ENCODE measurements around the gene KRTAP5-9.
"Not testable (repeated sequence)": the region's sequence is repeated elsewhere in the genome, so short reads cannot be mapped to it uniquely, and the experiment has no call there.

Gene KRTAP5-9

GRCh38 chr11:71588314-71588713, 40.1 kb downstream of the KRTAP5-9 start:
- DNase-seq, result not testable (repeated sequence)

DNA sequence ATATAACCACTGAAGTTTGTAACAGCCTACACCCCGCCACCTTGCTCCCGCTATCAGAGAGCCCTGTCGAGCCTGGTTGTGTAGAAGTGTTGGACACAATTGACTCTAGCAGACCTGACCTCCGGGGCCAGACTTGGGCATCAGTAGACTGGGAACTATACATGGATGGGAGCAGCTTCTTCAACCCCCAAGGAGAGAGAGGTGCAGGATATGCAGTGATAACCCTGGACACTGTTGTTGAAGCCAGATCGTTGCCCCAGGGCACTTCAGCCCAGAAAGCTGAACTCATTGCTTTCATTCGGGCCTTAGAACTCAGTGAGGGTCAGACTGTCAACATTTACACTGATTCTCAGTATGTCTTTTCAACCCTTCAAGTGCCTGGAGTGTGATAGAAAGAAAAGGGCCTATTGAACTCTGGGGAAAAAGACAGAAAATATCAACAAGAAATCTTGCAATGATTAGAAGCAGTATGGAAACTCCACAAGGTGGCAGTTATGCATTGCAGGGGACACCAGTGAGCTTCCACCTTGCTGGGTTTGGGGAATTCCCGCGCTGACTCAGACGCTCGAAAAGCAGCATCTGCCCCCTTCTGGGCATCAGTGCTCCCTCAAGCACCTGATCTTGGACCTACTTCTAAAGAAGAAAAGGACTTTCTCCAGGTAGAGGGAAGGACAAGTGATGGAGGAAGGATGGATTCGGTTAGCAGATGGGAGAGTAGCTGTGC, 40.8 kb downstream of the KRTAP5-9 start:
- DNase-seq, result not testable (repeated sequence)

DNA sequence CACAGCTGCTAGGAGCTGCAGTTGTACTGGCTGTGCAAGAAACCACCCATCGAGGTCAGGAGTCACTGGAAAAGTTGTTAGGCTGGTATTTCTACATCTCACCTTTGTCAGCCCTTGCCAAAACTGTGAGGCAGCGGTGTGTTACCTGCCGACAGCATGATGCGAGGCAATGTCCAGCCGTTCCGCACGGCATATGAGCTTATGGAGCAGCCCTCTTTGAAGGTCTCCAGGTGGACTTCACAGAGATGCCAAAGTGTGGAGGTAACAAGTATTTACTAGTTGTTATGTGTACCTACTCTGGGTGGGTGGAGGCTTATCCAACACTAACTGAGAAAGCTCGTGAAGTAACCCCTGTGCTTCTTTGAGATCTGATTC, 41.3 kb downstream of the KRTAP5-9 start:
- DNase-seq, result not testable (repeated sequence)

Data from right kidney (tissue), 1 donor.